GM23338 (cell line): Measurements from ENCODE around the gene UEVLD.

Experiments used
- CREB1 ChIP-seq: fragments of 250-450 bp; sonication (Bioruptor Pico); IDR thresholded peaks from 2 replicates; pipeline ENCODE4 v1.5.0; 2020; ENCODE audit warnings: low read depth, mild to moderate bottlenecking, moderate library complexity
- CTCF ChIP-seq, 2 experiments: fragments of 200-600 bp in 1 of 2; sonication (generic) in 1 of 2; conservative IDR thresholded peaks; 2 replicates each; pipeline versions ENCODE4 v1.5.1 to v1.6.1; 2016 to 2017; ENCODE audit warnings: antibody characterized with exemption in 2 of 2, low read depth in 2 of 2, mild to moderate bottlenecking in 2 of 2, moderate library complexity in 1 of 2
- EZH2 ChIP-seq: fragments of 200-600 bp; sonication (generic); IDR thresholded peaks from one replicate; pipeline ENCODE4 v1.8.0; 2017; ENCODE audit warnings: antibody characterized with exemption, mild to moderate bottlenecking, low read depth; ENCODE audit not compliant: unreplicated experiment
- EZH2phosphoT487 ChIP-seq: fragments of 200-600 bp; sonication (generic); IDR thresholded peaks from one replicate; pipeline ENCODE4 v1.8.1; 2018; ENCODE audit warnings: antibody characterized with exemption; ENCODE audit not compliant: unreplicated experiment
- JUNB ChIP-seq: IDR thresholded peaks from one replicate; pipeline ENCODE4 v1.6.1; 2016; ENCODE audit warnings: antibody characterized with exemption; ENCODE audit not compliant: unreplicated experiment
- NANOG ChIP-seq: IDR thresholded peaks from 2 replicates; pipeline ENCODE4 v1.6.1; 2016; ENCODE audit warnings: antibody characterized with exemption, borderline replicate concordance
- POLR2AphosphoS5 ChIP-seq: IDR thresholded peaks from 2 replicates; pipeline ENCODE4 v1.6.1; 2016; ENCODE audit warnings: antibody characterized with exemption, low read depth
- STAT1 ChIP-seq: IDR thresholded peaks from one replicate; pipeline ENCODE4 v1.6.1; 2016; ENCODE audit warnings: antibody characterized with exemption; ENCODE audit not compliant: unreplicated experiment
- ZNF114 ChIP-seq: fragments of 250-450 bp; sonication (Bioruptor Pico); IDR thresholded peaks from 2 replicates; pipeline ENCODE4 v1.5.0; 2020; ENCODE audit warnings: mild to moderate bottlenecking, moderate library complexity
- ZNF331 ChIP-seq: fragments of 250-450 bp; sonication (Bioruptor Pico); IDR thresholded peaks from 2 replicates; pipeline ENCODE4 v1.5.0; 2020; ENCODE audit warnings: low read depth, mild to moderate bottlenecking, moderate library complexity
- TF ChIP-seq, protein P1 (sequence below): IDR thresholded peaks from one replicate; pipeline ENCODE4 v1.6.1; 2018; ENCODE audit warnings: antibody characterized with exemption; ENCODE audit not compliant: unreplicated experiment

DNA sequence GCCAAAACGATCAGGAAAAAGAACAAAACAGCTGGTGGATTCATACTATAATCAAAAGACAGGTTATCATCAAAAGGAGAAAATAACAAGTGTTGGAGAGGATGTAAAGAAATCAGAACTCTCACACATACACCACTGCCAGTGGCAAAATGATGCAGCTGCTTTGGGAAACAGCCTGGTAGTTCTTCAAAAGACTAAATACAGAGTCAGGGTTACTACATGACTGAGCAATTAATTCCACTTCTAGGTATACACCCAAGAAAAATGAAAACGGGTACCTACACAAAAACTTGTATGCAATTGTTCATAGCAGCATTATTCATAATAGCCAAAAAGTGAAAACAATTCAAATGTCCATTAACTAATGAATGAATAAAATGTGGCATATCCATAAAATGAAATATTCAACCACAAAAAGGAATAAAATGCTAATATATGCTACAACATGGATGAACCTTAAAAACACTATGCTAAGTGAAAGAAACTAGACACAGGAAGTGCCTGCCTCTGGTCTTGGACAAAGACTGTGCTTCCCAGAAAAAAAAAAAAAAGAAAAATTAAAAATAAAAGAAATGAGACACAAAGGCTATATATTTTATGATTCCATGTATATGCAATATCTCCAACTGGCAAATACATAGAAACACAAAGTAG, 8.3 kb downstream of the UEVLD start:
- no peak for TF ChIP-seq CTCF (conservative IDR thresholded peaks at IDR 0.05; ENCODE audit: low read depth in 2 of 2)
- no peak for TF ChIP-seq CREB1
- TF ChIP-seq POLR2AphosphoS5: no peak
- TF ChIP-seq, protein P1, sequence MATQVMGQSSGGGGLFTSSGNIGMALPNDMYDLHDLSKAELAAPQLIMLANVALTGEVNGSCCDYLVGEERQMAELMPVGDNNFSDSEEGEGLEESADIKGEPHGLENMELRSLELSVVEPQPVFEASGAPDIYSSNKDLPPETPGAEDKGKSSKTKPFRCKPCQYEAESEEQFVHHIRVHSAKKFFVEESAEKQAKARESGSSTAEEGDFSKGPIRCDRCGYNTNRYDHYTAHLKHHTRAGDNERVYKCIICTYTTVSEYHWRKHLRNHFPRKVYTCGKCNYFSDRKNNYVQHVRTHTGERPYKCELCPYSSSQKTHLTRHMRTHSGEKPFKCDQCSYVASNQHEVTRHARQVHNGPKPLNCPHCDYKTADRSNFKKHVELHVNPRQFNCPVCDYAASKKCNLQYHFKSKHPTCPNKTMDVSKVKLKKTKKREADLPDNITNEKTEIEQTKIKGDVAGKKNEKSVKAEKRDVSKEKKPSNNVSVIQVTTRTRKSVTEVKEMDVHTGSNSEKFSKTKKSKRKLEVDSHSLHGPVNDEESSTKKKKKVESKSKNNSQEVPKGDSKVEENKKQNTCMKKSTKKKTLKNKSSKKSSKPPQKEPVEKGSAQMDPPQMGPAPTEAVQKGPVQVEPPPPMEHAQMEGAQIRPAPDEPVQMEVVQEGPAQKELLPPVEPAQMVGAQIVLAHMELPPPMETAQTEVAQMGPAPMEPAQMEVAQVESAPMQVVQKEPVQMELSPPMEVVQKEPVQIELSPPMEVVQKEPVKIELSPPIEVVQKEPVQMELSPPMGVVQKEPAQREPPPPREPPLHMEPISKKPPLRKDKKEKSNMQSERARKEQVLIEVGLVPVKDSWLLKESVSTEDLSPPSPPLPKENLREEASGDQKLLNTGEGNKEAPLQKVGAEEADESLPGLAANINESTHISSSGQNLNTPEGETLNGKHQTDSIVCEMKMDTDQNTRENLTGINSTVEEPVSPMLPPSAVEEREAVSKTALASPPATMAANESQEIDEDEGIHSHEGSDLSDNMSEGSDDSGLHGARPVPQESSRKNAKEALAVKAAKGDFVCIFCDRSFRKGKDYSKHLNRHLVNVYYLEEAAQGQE: no peak
- TF ChIP-seq JUNB: no peak
- TF ChIP-seq EZH2: no peak
- TF ChIP-seq EZH2phosphoT487: no peak
- TF ChIP-seq ZNF331 (CRISPR knock-in tag): no peak
- no peak for TF ChIP-seq STAT1
- TF ChIP-seq NANOG: no peak
- no peak for TF ChIP-seq ZNF114 (CRISPR knock-in tag)
